Esophagus squamous epithelium (tissue), 5 donors: Measurements from ENCODE around the gene BEST2. TPM values are rescaled to one million over a fixed set of nuclear protein-coding genes. Genes with fewer than 3 reads are reported as not detected.
A peak's percentile ranks its signal among the peaks of the same experiment; 100 is the strongest.

ENCODE experiments used
- DNase-seq: peaks from one replicate; lab custom pipeline; 2025; lab: John Stamatoyannopoulos, UW
- H3K27ac ChIP-seq, 4 donors: fragments of 200-600 bp; sonication (generic); one replicate each; pipeline ENCODE4 v1.5.1; 2016 to 2019; ENCODE audit warnings: mild to moderate bottlenecking in 1 of 4
- H3K27me3 ChIP-seq, 4 donors: fragments of 200-600 bp; sonication (generic); 1 replicate in 3 of 4; 2 replicates in 1 of 4; pipeline versions ENCODE4 v1.5.1 to v1.6.0; 2017 to 2021; ENCODE audit warnings: antibody characterized with exemption in 1 of 4
- H3K36me3 ChIP-seq, 3 donors: fragments of 200-600 bp; sonication (generic); one replicate each; pipeline ENCODE4 v1.5.1; 2016 to 2019
- H3K4me1 ChIP-seq, 3 donors: fragments of 200-600 bp; sonication (generic); one replicate each; pipeline ENCODE4 v1.5.1; 2017 to 2019
- H3K4me3 ChIP-seq, 4 donors: fragments of 200-600 bp; sonication (generic); 1 replicate in 3 of 4; 2 replicates in 1 of 4; pipeline ENCODE4 v1.5.1; 2016 to 2019; ENCODE audit warnings: mild to moderate bottlenecking in 2 of 4, moderate library complexity in 1 of 4
- H3K9me3 ChIP-seq, 3 donors: fragments of 200-600 bp; sonication (generic); one replicate each; pipeline ENCODE4 v1.5.1; 2016 to 2019
- POLR2A ChIP-seq, 4 donors: fragments of 450-650 bp; IDR thresholded peaks; one replicate each; pipeline ENCODE4 v1.6.1; 2017; ENCODE audit warnings: antibody characterized with exemption in 4 of 4, mild to moderate bottlenecking in 4 of 4, moderate library complexity in 3 of 4
- WGBS, 2 donors: methylation state at CpG; one replicate each; pipeline ENCODE4 v1.1.5; 2018; 5-methylcytosine and 5-hydroxymethylcytosine counted together
- intact Hi-C: fragments of 100-400 bp; cut with DNase I; formaldehyde crosslinking; loops from one replicate; pipeline ENCODE4 v1.15.0; 2022
- small RNA-seq, 4 donors: library from RNA; depleted of rRNA; stranded (forward); fragments of <200 nt; gene quantifications; one replicate each; pipeline ENCODE3, GENCODE V24; 2016
- total RNA-seq, 4 donors: library from RNA; depleted of rRNA; stranded (reverse); fragments of >200 nt; gene quantifications; one replicate each; pipeline ENCODE4 v1.1.0, GENCODE V29; 2016
- TF ChIP-seq, protein P1 (sequence below), 6 experiments: fragments of 450-650 bp in 4 of 6; fragments of 200-600 bp in 2 of 6; sonication (generic) in 2 of 6; IDR thresholded peaks; one replicate each; pipeline ENCODE4 v1.5.1; 2016 to 2019; ENCODE audit warnings: antibody characterized with exemption in 6 of 6, mild to moderate bottlenecking in 4 of 6, moderate library complexity in 4 of 6
- donor health status: DM: yes; HTN: yes; CAD: no.

BEST2 gene
- total RNA-seq, 4 donors from 2014 or later = 0.27 to 1.3 TPM; not detected in 2

DNA sequence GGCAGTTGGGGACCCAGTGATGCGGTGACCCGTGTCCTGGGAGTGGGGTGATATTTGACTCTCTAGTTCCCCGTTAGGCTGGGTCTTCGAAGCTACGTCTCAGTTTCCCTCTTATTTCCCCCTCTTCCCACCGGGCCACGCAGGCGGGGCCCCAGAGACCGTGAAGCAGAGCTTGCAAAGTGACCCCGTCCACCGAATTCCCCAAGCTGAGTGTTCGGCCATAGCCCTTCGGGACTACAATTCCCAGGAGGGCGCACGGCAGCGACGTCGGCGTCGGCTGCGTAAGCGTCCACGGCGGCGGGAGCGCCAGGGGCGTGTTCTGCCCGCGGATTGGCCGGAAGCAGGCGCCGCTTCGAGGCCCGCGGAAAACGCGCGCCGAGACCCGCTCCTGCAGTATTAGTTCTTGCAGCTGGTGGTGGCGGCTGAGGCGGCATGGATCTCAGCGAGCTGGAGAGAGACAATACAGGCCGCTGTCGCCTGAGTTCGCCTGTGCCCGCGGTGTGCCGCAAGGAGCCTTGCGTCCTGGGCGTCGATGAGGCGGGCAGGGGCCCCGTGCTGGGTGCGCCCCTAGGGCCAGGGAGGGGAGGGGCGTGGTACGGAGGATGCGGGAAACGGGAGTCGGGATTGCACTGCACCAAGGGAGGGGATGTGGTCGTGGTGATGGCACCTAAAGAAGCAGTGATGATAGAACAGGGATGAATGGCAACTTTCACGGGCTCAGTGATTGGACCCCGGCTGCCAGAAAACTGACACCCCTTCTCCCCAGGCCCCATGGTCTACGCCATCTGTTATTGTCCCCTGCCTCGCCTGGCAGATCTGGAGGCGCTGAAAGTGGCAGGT, 54.9 kb downstream of the BEST2 start, which contains the start of gene RNASEH2A:
TSS of gene RNASEH2A (plus strand) at position 343 of the 840 bp plus-strand sequence. CDS start at position 433, 90 bp downstream.
- Histone ChIP-seq H3K9me3 (no peaks in the 10 kb centered on the region), H3K4me1 (peaks cover 15 to 31% (median 23%) of the 10 kb centered on the region in 3 donors), H3K27me3 (no peaks in the 10 kb centered on the region), H3K27ac (peak within 1 kb of the TSS; percentile 73 to 82 (median 79)), H3K36me3 (peaks cover 0 to 24% (median 5%) of the 10 kb centered on the region in 3 donors), H3K4me3 (peak within 1 kb of the TSS; percentile 48 to 82 (median 70))
- no peak for DNase-seq
- intact Hi-C loops = loop anchor here (10.0 kb wide), 1 partner anchor 92 kb away; no protein-coding TSS in a partner anchor
- 25 to 57% methylated on average over 3 to 8 of the region's 66 CpGs for WGBS, 2 donors
- TF ChIP-seq, protein P1, sequence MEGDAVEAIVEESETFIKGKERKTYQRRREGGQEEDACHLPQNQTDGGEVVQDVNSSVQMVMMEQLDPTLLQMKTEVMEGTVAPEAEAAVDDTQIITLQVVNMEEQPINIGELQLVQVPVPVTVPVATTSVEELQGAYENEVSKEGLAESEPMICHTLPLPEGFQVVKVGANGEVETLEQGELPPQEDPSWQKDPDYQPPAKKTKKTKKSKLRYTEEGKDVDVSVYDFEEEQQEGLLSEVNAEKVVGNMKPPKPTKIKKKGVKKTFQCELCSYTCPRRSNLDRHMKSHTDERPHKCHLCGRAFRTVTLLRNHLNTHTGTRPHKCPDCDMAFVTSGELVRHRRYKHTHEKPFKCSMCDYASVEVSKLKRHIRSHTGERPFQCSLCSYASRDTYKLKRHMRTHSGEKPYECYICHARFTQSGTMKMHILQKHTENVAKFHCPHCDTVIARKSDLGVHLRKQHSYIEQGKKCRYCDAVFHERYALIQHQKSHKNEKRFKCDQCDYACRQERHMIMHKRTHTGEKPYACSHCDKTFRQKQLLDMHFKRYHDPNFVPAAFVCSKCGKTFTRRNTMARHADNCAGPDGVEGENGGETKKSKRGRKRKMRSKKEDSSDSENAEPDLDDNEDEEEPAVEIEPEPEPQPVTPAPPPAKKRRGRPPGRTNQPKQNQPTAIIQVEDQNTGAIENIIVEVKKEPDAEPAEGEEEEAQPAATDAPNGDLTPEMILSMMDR (IDR thresholded peaks at IDR 0.05) = peak in 1 of 6 experiments; percentile 36
- peak in 1 of 4 donors; percentile 26 for TF ChIP-seq POLR2A (IDR thresholded peaks at IDR 0.05)

Small RNA genes within 50 kb of the gene (small RNA-seq; reads per million reads assigned to genes)
- gene MIR5684 = 0 to 0.45 (median 0.20) reads per million in 4 donors
- 139 to 1,926 (median 673) reads per million in 4 donors for gene SNORD41

Other genes starting within 250 kb of the BEST2 start
- gene ZNF564, start 200.3 kb upstream of the BEST2 start, total RNA-seq = 1 to 10 TPM; 1.6 to 9.3 (median 4.8) TPM
- 1 to 10 TPM; 2.5 to 6.7 (median 4.2) TPM for gene ZNF490, start 141.0 kb upstream of the BEST2 start, total RNA-seq
- 10 to 100 TPM in 3 of 4 donors, 1 to 10 TPM in 1; 8.6 to 19.5 (median 13.0) TPM for gene ZNF791, start 140.9 kb upstream of the BEST2 start, total RNA-seq
- gene MAN2B1, start 85.0 kb upstream of the BEST2 start, total RNA-seq = 10 to 100 TPM; 25.5 to 55.5 (median 39.4) TPM
- 10 to 100 TPM in 1 of 4 donors, 1 to 10 TPM in 3; 4.0 to 16.7 (median 5.8) TPM for gene WDR83, start 85.0 kb upstream of the BEST2 start, total RNA-seq
- 10 to 100 TPM; 45.3 to 93.5 (median 51.5) TPM for gene DHPS, start 69.9 kb upstream of the BEST2 start, total RNA-seq
- not detected for gene GNG14, start 63.8 kb upstream of the BEST2 start, total RNA-seq
- 10 to 100 TPM in 3 of 4 donors, 1 to 10 TPM in 1; 9.6 to 13.4 (median 11.9) TPM for gene FBXW9, start 55.2 kb upstream of the BEST2 start, total RNA-seq
- gene TNPO2, start 27.9 kb upstream of the BEST2 start, total RNA-seq = 10 to 100 TPM; 25.5 to 57.8 (median 43.5) TPM
- 100 to 1,000 TPM; 258 to 302 (median 280) TPM for gene TRIR, start 17.1 kb upstream of the BEST2 start, total RNA-seq
- gene GET3, start 14.3 kb upstream of the BEST2 start, total RNA-seq = 10 to 100 TPM; 36.8 to 69.9 (median 51.2) TPM
- 10 to 100 TPM; 41.4 to 76.5 (median 61.6) TPM for gene HOOK2, start 23.8 kb downstream of the BEST2 start, total RNA-seq
- 100 to 1,000 TPM; 260 to 945 (median 388) TPM for gene JUNB, start 39.7 kb downstream of the BEST2 start, total RNA-seq
- gene PRDX2, start 50.0 kb downstream of the BEST2 start, total RNA-seq = 100 to 1,000 TPM; 211 to 436 (median 345) TPM
- not detected for gene THSD8, start 50.3 kb downstream of the BEST2 start, total RNA-seq
- 10 to 100 TPM in 3 of 4 donors, 1 to 10 TPM in 1; 7.1 to 19.2 (median 14.9) TPM for gene RNASEH2A, start 54.8 kb downstream of the BEST2 start, total RNA-seq
- not detected for gene RTBDN, start 82.8 kb downstream of the BEST2 start, total RNA-seq
- gene MAST1, start 86.7 kb downstream of the BEST2 start, total RNA-seq = under 1 TPM in 1 of 4 donors, not detected in 3; 0.42 TPM
- 10 to 100 TPM; 12.3 to 27.9 (median 20.4) TPM for gene DNASE2, start 129.7 kb downstream of the BEST2 start, total RNA-seq
- not detected for gene KLF1, start 135.4 kb downstream of the BEST2 start, total RNA-seq
- 10 to 100 TPM; 20.9 to 44.1 (median 34.9) TPM for gene GCDH, start 139.4 kb downstream of the BEST2 start, total RNA-seq
- gene SYCE2, start 167.5 kb downstream of the BEST2 start, total RNA-seq = 1 to 10 TPM in 1 of 4 donors, not detected in 3; 2.2 TPM
- 10 to 100 TPM; 47.7 to 53.8 (median 51.0) TPM for gene FARSA, start 181.9 kb downstream of the BEST2 start, total RNA-seq
- gene CALR, start 186.8 kb downstream of the BEST2 start, total RNA-seq = 100 to 1,000 TPM; 262 to 577 (median 513) TPM
- 10 to 100 TPM; 67.7 to 87.4 (median 82.4) TPM for gene RAD23A, start 194.1 kb downstream of the BEST2 start, total RNA-seq
- 10 to 100 TPM; 34.4 to 59.7 (median 44.9) TPM for gene GADD45GIP1, start 205.4 kb downstream of the BEST2 start, total RNA-seq
- not detected for gene DAND5, start 217.8 kb downstream of the BEST2 start, total RNA-seq
- gene NFIX, start 243.7 kb downstream of the BEST2 start, total RNA-seq = 10 to 100 TPM; 32.3 to 81.2 (median 51.6) TPM